Measurements from ENCODE around the gene AMOTL2.

DNA sequence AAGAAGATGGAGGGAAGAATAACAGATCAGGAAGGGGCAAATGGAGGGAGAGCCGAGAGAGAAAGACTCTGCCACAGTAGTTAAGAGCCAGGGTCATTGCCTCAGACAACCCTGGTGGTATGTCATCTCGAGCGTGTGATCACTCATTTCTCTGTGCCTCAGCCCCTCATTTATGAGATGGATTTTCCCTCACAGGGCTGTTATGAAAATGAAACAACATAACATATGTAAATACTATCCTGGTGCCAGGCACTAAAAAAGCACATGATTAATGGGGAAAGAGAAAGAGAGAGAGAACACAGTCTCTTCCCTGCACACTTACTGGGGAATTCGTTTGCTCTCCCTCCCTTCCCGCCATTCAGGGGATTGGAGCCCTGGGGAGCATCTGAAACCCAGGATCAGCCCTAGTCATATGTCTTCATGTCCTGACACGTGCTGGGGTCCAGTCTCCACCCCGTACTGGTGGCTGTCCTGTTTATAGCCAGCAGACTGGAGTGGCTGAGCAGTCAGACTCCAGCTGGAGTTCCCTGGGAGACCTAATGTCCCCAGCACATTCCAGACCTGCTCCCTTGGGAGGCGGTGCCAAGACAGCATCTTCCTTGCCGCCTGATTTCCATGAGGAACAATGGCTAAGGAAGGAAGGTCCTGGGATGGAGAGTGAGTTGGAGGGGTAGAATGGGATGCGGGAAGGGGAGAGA, 14.7 kb upstream of the AMOTL2 start:
- TF ChIP-seq, protein P1, sequence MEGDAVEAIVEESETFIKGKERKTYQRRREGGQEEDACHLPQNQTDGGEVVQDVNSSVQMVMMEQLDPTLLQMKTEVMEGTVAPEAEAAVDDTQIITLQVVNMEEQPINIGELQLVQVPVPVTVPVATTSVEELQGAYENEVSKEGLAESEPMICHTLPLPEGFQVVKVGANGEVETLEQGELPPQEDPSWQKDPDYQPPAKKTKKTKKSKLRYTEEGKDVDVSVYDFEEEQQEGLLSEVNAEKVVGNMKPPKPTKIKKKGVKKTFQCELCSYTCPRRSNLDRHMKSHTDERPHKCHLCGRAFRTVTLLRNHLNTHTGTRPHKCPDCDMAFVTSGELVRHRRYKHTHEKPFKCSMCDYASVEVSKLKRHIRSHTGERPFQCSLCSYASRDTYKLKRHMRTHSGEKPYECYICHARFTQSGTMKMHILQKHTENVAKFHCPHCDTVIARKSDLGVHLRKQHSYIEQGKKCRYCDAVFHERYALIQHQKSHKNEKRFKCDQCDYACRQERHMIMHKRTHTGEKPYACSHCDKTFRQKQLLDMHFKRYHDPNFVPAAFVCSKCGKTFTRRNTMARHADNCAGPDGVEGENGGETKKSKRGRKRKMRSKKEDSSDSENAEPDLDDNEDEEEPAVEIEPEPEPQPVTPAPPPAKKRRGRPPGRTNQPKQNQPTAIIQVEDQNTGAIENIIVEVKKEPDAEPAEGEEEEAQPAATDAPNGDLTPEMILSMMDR (IDR thresholded peaks at IDR 0.05; ENCODE audit: low read length) = no peak
- TF ChIP-seq EZH2 (IDR thresholded peaks at IDR 0.05; ENCODE audit: borderline replicate concordance, low read length) = no peak
